D721Med (cell line): ENCODE data around the gene ERBB4.
"Not testable (repeated sequence)": the region's sequence is repeated elsewhere in the genome, so short reads cannot be mapped to it uniquely, and the experiment has no call there.

ENCODE experiments used
- DNase-seq: peaks from one replicate; pipeline ENCODE4 v3.0.0; 2011; ENCODE audit warnings: low spot score; ENCODE audit not compliant: insufficient read length
- FAIRE-seq: peaks from 2 replicates; lab custom pipeline; 2011; peaks lifted over from hg19 to GRCh38; lab: Jason Lieb, UNC
- CTCF ChIP-seq: IDR thresholded peaks from 2 replicates; pipeline ENCODE4 v1.5.1; 2012; ENCODE audit warnings: mild to moderate bottlenecking, control low read depth; ENCODE audit not compliant: insufficient read depth; ENCODE audit errors: missing control alignments

ERBB4 gene

GRCh38 chr2:212477571-212477970 lies 61.0 kb downstream of the ERBB4 start:
- DNase-seq: no peak
- peak; percentile 60 for FAIRE-seq
- TF ChIP-seq CTCF: no peak

- DNase-seq: no peak
- FAIRE-seq: peak; percentile 69
- TF ChIP-seq CTCF: no peak
Observed at GRCh38 chr2:212473211-212473610, 65.4 kb downstream of the ERBB4 start.

- DNase-seq, FAIRE-seq: not testable (repeated sequence)
Observed at GRCh38 chr2:212467551-212467950, 71.1 kb downstream of the ERBB4 start.

- no peak for TF ChIP-seq CTCF
- DNase-seq: no peak
- no peak for FAIRE-seq
Observed at GRCh38 chr2:212465456-212465855, 73.1 kb downstream of the ERBB4 start.

- FAIRE-seq, DNase-seq: not testable (repeated sequence)
Observed at GRCh38 chr2:212461708-212462107, 76.9 kb downstream of the ERBB4 start.

- FAIRE-seq (no peak), DNase-seq (no peak)
- no peak for TF ChIP-seq CTCF
Observed at GRCh38 chr2:212454149-212454548, 84.5 kb downstream of the ERBB4 start.

- FAIRE-seq (no peak), DNase-seq (no peak)
Observed at GRCh38 chr2:212451786-212452231, 86.8 kb downstream of the ERBB4 start.

GRCh38 chr2:212448698-212449097 lies 89.9 kb downstream of the ERBB4 start:
- FAIRE-seq (no peak), DNase-seq (no peak)
- no peak for TF ChIP-seq CTCF

More at GRCh38 chr2:212451786-212452231, 86.8 kb downstream of the ERBB4 start:
- no peak for TF ChIP-seq CTCF
